ENCODE results near the gene ARHGAP15.

ARHGAP15 gene

GRCh38 chr2:143223556-143223955 lies 94.3 kb downstream of the ARHGAP15 start:
- H3K9me3 ChIP-seq (ENCODE audit: control insufficient read depth, insufficient read depth, low read length) = no peaks in the 10 kb centered on the region
- no peaks in the 10 kb centered on the region for H3K27me3 ChIP-seq (ENCODE audit: control insufficient read depth, insufficient read depth, low read length)
- no CpG with 5 or more reads among the region's 1 CpG for WGBS (ENCODE audit: insufficient coverage, insufficient read length)
- no peaks in the 10 kb centered on the region for H3K4me1 ChIP-seq (ENCODE audit: control insufficient read depth, insufficient read depth, low read length)
- no peak overlapping the region for H3K27ac ChIP-seq (ENCODE audit: low read length)
- H3K4me3 ChIP-seq (ENCODE audit: low read length) = no peak overlapping the region
- no peak for DNase-seq (ENCODE audit: low read depth, low spot score)
- no peaks in the 10 kb centered on the region for H3K36me3 ChIP-seq (ENCODE audit: control insufficient read depth, insufficient read depth, low read length)

GRCh38 chr2:143225931-143226330 lies 96.7 kb downstream of the ARHGAP15 start:
- H3K4me3 ChIP-seq (ENCODE audit: low read length) = no peak overlapping the region
- H3K27me3 ChIP-seq (ENCODE audit: control insufficient read depth, insufficient read depth, low read length) = no peaks in the 10 kb centered on the region
- 0 out of 2 replicates have a peak, but pooled peaks cover 1% of the 10 kb centered on the region for H3K4me1 ChIP-seq (ENCODE audit: control insufficient read depth, insufficient read depth, low read length)
- no peak overlapping the region for H3K27ac ChIP-seq (ENCODE audit: low read length)
- no peaks in the 10 kb centered on the region for H3K9me3 ChIP-seq (ENCODE audit: control insufficient read depth, insufficient read depth, low read length)
- no CpG with 5 or more reads among the region's 4 CpGs for WGBS (ENCODE audit: insufficient coverage, insufficient read length)
- H3K36me3 ChIP-seq (ENCODE audit: control insufficient read depth, insufficient read depth, low read length) = no peaks in the 10 kb centered on the region
- no peak for DNase-seq (ENCODE audit: low read depth, low spot score)

GRCh38 chr2:143226714-143227541 lies 97.7 kb downstream of the ARHGAP15 start:
- Histone ChIP-seq H3K4me3 (ENCODE audit: low read length) (no peak overlapping the region), H3K27me3 (ENCODE audit: control insufficient read depth, insufficient read depth, low read length) (no peaks in the 10 kb centered on the region), H3K36me3 (ENCODE audit: control insufficient read depth, insufficient read depth, low read length) (no peaks in the 10 kb centered on the region), H3K9me3 (ENCODE audit: control insufficient read depth, insufficient read depth, low read length) (no peaks in the 10 kb centered on the region), H3K4me1 (ENCODE audit: control insufficient read depth, insufficient read depth, low read length) (0 out of 2 replicates have a peak, but pooled peaks cover 3% of the 10 kb centered on the region), H3K27ac (ENCODE audit: low read length) (no peak overlapping the region)
- DNase-seq (ENCODE audit: low read depth, low spot score) = no peak
- WGBS (ENCODE audit: insufficient coverage, insufficient read length) = no CpG with 5 or more reads among the region's 5 CpGs

GRCh38 chr2:143229411-143229810 lies 100.2 kb downstream of the ARHGAP15 start:
- Histone ChIP-seq H3K4me3 (ENCODE audit: low read length) (no peak overlapping the region), H3K27me3 (ENCODE audit: control insufficient read depth, insufficient read depth, low read length) (no peaks in the 10 kb centered on the region), H3K9me3 (ENCODE audit: control insufficient read depth, insufficient read depth, low read length) (no peaks in the 10 kb centered on the region), H3K27ac (ENCODE audit: low read length) (no peak overlapping the region), H3K4me1 (ENCODE audit: control insufficient read depth, insufficient read depth, low read length) (0 out of 2 replicates have a peak, but pooled peaks cover 3% of the 10 kb centered on the region), H3K36me3 (ENCODE audit: control insufficient read depth, insufficient read depth, low read length) (no peaks in the 10 kb centered on the region)
- WGBS (ENCODE audit: insufficient coverage, insufficient read length) = no CpG with 5 or more reads among the region's 5 CpGs
- no peak for DNase-seq (ENCODE audit: low read depth, low spot score)

- H3K36me3 ChIP-seq (ENCODE audit: control insufficient read depth, insufficient read depth, low read length) = no peaks in the 10 kb centered on the region
- DNase-seq (ENCODE audit: low read depth, low spot score) = peak; percentile 27
Measured at GRCh38 chr2:143229952-143230351, 100.7 kb downstream of the ARHGAP15 start.

GRCh38 chr2:143230506-143231253 lies 101.5 kb downstream of the ARHGAP15 start:
- no peak overlapping the region for H3K27ac ChIP-seq (ENCODE audit: low read length)
- H3K4me3 ChIP-seq (ENCODE audit: low read length) = no peak overlapping the region
- H3K27me3 ChIP-seq (ENCODE audit: control insufficient read depth, insufficient read depth, low read length) = no peaks in the 10 kb centered on the region
- no CpG with 5 or more reads among the region's 3 CpGs for WGBS (ENCODE audit: insufficient coverage, insufficient read length)
- H3K9me3 ChIP-seq (ENCODE audit: control insufficient read depth, insufficient read depth, low read length) = no peaks in the 10 kb centered on the region
- H3K4me1 ChIP-seq (ENCODE audit: control insufficient read depth, insufficient read depth, low read length) = 0 out of 2 replicates have a peak, but pooled peaks cover 3% of the 10 kb centered on the region
- DNase-seq (ENCODE audit: low read depth, low spot score) = no peak
- H3K36me3 ChIP-seq (ENCODE audit: control insufficient read depth, insufficient read depth, low read length) = no peaks in the 10 kb centered on the region

More at GRCh38 chr2:143229952-143230351, 100.7 kb downstream of the ARHGAP15 start:
- no peak overlapping the region for H3K27ac ChIP-seq (ENCODE audit: low read length)
- no peaks in the 10 kb centered on the region for H3K9me3 ChIP-seq (ENCODE audit: control insufficient read depth, insufficient read depth, low read length)
- no peak overlapping the region for H3K4me3 ChIP-seq (ENCODE audit: low read length)
- WGBS (ENCODE audit: insufficient coverage, insufficient read length) = no CpG with 5 or more reads among the region's 2 CpGs
- no peaks in the 10 kb centered on the region for H3K27me3 ChIP-seq (ENCODE audit: control insufficient read depth, insufficient read depth, low read length)
- H3K4me1 ChIP-seq (ENCODE audit: control insufficient read depth, insufficient read depth, low read length) = 0 out of 2 replicates have a peak, but pooled peaks cover 3% of the 10 kb centered on the region

GRCh38 chr2:143231254-143231645 lies 102.0 kb downstream of the ARHGAP15 start:
- H3K36me3 ChIP-seq (ENCODE audit: control insufficient read depth, insufficient read depth, low read length) = no peaks in the 10 kb centered on the region
- no peak overlapping the region for H3K4me3 ChIP-seq (ENCODE audit: low read length)
- H3K27me3 ChIP-seq (ENCODE audit: control insufficient read depth, insufficient read depth, low read length) = no peaks in the 10 kb centered on the region
- DNase-seq (ENCODE audit: low read depth, low spot score) = no peak
- H3K9me3 ChIP-seq (ENCODE audit: control insufficient read depth, insufficient read depth, low read length) = no peaks in the 10 kb centered on the region
- H3K4me1 ChIP-seq (ENCODE audit: control insufficient read depth, insufficient read depth, low read length) = 0 out of 2 replicates have a peak, but pooled peaks cover 3% of the 10 kb centered on the region
- H3K27ac ChIP-seq (ENCODE audit: low read length) = no peak overlapping the region
- no CpG with 5 or more reads among the region's 1 CpG for WGBS (ENCODE audit: insufficient coverage, insufficient read length)

- no CpG with 5 or more reads among the region's 8 CpGs for WGBS (ENCODE audit: insufficient coverage, insufficient read length)
- no peaks in the 10 kb centered on the region for H3K36me3 ChIP-seq (ENCODE audit: control insufficient read depth, insufficient read depth, low read length)
- H3K27me3 ChIP-seq (ENCODE audit: control insufficient read depth, insufficient read depth, low read length) = no peaks in the 10 kb centered on the region
- H3K4me3 ChIP-seq (ENCODE audit: low read length) = no peak overlapping the region
- no peak overlapping the region for H3K27ac ChIP-seq (ENCODE audit: low read length)
- peaks cover 3% of the 10 kb centered on the region; the same call in 1 of the 2 replicates for H3K4me1 ChIP-seq (ENCODE audit: control insufficient read depth, insufficient read depth, low read length)
- H3K9me3 ChIP-seq (ENCODE audit: control insufficient read depth, insufficient read depth, low read length) = no peaks in the 10 kb centered on the region
- DNase-seq (ENCODE audit: low read depth, low spot score) = no peak
Measured at GRCh38 chr2:143237146-143237777, 108.0 kb downstream of the ARHGAP15 start.

GRCh38 chr2:143241403-143242088 lies 112.3 kb downstream of the ARHGAP15 start:
- Histone ChIP-seq H3K4me3 (ENCODE audit: low read length) (no peak overlapping the region), H3K9me3 (ENCODE audit: control insufficient read depth, insufficient read depth, low read length) (no peaks in the 10 kb centered on the region), H3K4me1 (ENCODE audit: control insufficient read depth, insufficient read depth, low read length) (peaks cover 3% of the 10 kb centered on the region; the same call in 1 of the 2 replicates), H3K27me3 (ENCODE audit: control insufficient read depth, insufficient read depth, low read length) (no peaks in the 10 kb centered on the region), H3K36me3 (ENCODE audit: control insufficient read depth, insufficient read depth, low read length) (no peaks in the 10 kb centered on the region), H3K27ac (ENCODE audit: low read length) (no peak overlapping the region)
- DNase-seq (ENCODE audit: low read depth, low spot score) = peak; percentile 60
- no CpG with 5 or more reads among the region's 7 CpGs for WGBS (ENCODE audit: insufficient coverage, insufficient read length)

- DNase-seq (ENCODE audit: low read depth, low spot score) = no peak
- peaks cover 3% of the 10 kb centered on the region; the same call in 1 of the 2 replicates for H3K4me1 ChIP-seq (ENCODE audit: control insufficient read depth, insufficient read depth, low read length)
- H3K9me3 ChIP-seq (ENCODE audit: control insufficient read depth, insufficient read depth, low read length) = no peaks in the 10 kb centered on the region; the same call in 1 of the 2 replicates
- WGBS (ENCODE audit: insufficient coverage, insufficient read length) = no CpG with 5 or more reads among the region's 2 CpGs
- no peak overlapping the region for H3K4me3 ChIP-seq (ENCODE audit: low read length)
- no peak overlapping the region for H3K27ac ChIP-seq (ENCODE audit: low read length)
- no peaks in the 10 kb centered on the region for H3K27me3 ChIP-seq (ENCODE audit: control insufficient read depth, insufficient read depth, low read length)
- no peaks in the 10 kb centered on the region for H3K36me3 ChIP-seq (ENCODE audit: control insufficient read depth, insufficient read depth, low read length)
Measured at GRCh38 chr2:143246246-143246645, 117.0 kb downstream of the ARHGAP15 start.

Measured in iPS DF 6.9 (cell line).